Activated T-cell treated with anti-CD3 and anti-CD28 coated beads, Interleukin-2, amount 50 U/mL, for 48 hours (primary cell): Measurements from ENCODE around the gene LCE3B.
"Not testable (repeated sequence)": the region's sequence is repeated elsewhere in the genome, so short reads cannot be mapped to it uniquely, and the experiment has no call there.

Experiments
- DNase-seq, 2 experiments: peaks; one replicate each; pipeline ENCODE4 v3.0.0-alpha.2; 2020

Gene LCE3B, protein sequence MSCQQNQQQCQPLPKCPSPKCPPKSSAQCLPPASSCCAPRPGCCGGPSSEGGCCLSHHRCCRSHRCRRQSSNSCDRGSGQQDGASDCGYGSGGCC

DNA sequence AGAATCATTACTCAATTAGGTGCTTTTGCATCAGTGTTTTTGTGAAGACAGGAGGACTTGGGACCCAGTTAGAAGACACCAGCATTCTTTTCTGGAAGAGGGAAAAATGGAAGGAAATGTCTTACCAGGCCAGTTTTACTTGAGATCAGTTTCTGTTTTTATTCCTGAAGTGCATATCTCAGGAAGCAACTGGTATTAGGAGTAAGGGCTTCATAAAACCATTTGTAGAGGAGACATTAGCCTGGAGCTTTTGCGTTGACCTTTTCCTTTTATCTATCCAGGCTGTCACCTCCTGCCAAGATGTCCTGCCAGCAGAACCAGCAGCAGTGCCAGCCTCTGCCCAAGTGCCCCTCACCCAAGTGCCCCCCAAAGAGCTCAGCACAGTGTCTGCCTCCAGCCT is at the start of gene LCE3B:
TSS of gene LCE3B (plus strand) at position 301 of the 400 bp plus-strand sequence. CDS start at position 301, 0 bp downstream.
- DNase-seq = no peak

DNA sequence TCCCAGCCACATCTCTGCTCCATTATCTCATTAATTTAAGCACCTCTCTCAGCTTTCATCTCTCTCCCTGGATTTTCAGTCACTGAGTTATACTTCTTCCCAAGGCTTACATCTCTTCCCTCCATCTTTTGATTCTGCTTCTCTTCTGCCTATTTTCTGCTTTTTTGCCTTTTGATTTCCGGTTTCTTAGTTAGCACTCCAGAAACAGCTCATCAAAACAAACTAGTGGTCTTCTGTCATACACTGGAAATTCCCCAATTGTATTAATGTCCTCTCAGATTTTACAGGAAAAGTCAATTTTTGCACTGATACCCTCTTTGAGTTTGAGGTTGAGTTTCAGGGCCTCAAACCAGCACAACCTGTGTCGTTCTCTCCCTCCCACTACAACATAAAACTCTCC is 48.5 kb upstream of the LCE3B start:
- DNase-seq = no peak

DNA sequence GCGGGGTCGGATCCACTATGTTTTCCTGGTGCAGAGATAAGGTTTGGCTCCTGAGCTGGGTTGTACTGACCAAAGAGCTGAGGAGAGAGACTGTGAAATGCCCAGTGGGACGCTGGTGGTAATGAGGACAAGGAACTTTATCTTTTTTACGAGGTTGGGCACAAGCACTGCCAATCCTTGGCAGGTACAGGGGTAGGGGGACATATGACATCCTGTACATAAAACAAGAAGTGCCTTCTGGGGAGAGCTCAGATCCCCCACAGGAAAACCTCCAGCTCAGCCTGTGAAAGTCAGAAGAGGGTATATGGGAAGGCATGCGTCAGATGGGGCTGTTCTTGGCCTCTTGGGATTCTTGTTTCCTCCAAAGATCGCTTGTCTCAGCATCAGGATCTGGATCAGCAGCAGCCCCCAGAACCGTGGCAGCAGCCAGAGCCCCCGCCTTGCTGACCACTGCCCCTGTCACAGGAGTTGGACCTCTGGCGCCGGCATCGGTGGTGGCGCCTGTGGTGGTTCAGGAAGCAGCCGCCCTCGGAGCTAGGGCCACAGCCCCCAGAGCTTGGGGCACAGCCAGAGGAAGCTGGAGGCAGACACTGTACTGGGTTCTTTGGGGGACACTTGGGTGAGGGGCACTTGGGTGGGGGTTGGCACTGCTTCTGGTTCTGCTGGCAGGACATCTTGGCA is 47.9 kb upstream of the LCE3B start:
- DNase-seq = no peak

DNA sequence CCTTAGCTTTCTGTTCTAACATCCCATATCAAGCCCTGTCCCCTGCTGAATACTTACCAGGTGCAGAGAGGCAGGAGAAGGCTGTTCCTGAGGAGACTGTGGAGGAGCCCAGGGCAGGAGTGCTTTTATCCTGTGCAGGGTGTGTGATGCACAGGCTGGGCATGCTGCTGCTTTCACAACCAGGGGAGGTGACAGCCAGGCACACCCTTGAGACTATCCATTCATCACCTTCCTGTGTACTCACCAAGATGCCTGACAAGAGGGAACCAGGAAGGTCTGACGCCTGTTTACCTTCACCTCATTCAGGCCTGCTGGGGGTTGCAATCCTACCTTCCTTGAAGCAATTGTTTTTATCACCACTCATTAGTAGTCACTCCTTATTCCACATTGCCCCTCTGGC is 46.9 kb upstream of the LCE3B start, which contains the start of gene LCE3E:
TSS of gene LCE3E (minus strand) at position 100 of the 400 bp plus-strand sequence. CDS start 572 bp downstream, outside the sequence.
- DNase-seq = no peak

DNA sequence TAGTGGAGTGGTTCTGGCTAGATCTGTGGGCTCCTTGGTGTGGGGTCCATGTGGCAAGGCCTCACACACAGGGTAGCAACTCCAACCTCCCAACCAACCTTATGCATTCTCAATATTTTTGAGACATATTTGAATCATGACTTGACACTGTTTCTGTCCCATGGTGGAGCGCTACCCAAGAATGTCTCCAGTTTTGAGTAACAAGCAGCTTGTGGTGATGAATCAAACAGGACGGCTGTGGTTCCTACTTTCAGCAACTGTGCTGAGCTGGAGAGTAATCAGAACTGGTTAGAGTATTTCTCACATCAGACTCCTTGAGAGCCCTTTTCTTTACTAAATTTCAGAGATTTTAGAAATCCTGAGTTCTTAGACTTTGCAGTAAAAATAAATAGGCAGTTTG is 36.4 kb upstream of the LCE3B start:
- DNase-seq = peak in 1 of 2 experiments; percentile 34

DNA sequence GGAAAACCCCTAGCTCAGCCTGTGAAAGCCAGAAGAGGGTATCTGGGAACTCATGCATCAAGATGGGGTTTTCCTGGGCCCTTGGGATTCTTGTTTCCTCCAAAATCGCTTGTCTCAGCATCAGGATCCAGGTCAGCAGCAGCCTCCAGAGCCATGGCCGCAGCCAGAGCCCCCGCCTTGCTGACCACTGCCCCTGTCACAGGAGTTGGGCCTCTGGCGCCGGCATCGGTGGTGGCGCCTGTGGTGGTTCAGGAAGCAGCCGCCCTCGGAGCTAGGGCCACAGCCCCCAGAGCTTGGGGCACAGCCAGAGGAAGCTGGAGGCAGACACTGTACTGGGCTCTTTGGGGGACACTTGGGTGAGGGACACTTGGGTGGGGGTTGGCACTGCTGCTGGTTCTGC is 34.1 kb upstream of the LCE3B start:
- not testable (repeated sequence) for DNase-seq

DNA sequence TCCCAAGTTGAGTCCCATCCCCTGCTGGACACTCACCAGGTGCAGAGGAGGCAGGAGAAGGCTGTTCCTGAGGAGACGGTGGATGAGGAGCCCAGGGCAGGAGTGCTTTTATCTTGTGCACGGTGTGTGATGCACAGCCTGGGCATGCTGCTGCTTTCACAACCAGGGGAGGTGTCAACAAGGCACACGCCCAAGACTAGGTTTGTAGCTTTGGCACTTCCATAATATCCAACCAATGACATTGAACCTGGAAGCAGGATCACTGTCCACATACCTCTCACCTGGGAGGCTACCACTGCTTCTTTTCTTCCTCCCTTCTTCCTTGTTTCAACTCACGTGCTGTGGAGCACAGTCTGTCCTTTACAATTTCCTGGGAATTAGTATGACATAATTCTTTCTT is 33.2 kb upstream of the LCE3B start, which contains the start of gene LCE3D:
TSS of gene LCE3D (minus strand) at position 84 of the 400 bp plus-strand sequence. CDS start 580 bp downstream, outside the sequence.
- no peak for DNase-seq

DNA sequence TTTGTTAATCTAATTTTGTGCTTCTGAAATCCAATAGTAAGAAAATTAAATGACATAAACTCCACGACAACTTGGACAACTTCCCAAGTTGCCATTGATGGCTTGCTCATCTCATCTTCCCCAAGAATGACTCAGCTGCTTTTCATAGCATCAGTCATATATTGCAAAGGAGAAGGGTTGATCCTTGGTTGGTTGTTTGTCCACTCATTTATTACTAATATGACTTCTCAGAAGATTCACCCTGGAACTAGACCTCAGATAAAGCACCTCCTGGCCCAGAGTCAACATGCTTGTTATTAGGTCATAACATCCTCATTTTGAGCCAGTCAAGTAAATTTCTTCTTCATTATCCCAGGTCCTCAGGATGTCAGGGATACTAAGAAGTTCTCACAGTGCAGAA is 31.0 kb upstream of the LCE3B start:
- no peak for DNase-seq

DNA sequence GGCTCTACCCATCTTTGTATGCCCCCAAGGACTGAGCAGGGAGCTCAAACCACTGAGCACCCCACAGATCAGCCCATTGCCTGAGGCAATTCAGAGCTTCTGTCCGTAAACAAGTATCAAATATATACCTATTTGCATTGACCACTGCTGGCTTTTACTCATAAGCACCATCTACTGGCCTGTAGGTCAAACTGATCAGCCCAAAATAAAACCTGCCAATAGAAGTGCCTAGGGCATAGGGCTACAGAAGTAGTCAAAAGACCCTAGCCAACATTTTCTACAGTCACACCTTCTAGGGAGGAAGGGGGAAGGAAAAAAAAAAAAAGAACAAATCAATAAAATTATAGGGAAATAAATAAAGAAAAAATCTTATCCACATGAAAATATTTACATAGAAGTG is 28.0 kb upstream of the LCE3B start:
- no peak for DNase-seq

DNA sequence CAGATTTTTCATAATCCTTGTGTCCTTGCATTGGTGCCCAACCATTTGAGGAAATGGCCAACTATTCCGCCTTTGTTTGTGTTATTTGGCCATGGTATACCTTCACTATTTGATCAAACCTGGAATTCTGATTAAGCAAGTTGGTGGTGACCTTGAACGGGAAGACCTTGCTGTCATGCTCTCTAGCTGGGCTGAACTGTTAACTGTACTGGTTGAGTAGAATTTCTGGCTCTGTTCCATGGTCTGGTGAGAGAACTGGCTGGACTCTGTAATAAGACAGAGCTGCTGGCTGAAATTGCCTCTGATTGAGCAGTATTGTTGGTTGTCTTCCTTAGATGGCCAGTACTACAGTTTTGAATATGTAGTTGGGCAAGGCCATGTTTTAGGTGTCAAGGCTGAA is 16.6 kb upstream of the LCE3B start:
- no peak for DNase-seq

DNA sequence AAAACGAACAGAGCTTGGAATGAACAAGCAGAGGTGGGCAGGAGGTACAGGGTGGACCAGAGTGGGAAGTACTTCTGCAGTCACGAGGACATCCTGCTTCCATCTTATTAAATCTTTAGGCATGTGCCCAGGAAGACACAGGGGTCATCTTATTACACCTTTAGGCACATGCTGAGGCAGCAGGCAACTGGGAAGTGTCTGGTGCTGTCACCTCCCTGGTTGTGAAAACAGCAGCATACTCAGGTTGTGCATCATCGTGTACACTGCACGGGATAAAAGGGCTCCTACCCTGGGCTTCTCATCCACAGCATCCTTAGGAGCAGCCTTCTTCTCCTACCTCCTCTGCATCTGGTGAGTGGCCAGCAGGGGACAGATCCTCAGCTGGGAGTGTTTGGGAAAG is 13.7 kb upstream of the LCE3B start, which contains the start of gene LCE3C:
TSS of gene LCE3C (plus strand) at position 301 of the 400 bp plus-strand sequence. CDS start 498 bp downstream, outside the sequence.
- no peak for DNase-seq

DNA sequence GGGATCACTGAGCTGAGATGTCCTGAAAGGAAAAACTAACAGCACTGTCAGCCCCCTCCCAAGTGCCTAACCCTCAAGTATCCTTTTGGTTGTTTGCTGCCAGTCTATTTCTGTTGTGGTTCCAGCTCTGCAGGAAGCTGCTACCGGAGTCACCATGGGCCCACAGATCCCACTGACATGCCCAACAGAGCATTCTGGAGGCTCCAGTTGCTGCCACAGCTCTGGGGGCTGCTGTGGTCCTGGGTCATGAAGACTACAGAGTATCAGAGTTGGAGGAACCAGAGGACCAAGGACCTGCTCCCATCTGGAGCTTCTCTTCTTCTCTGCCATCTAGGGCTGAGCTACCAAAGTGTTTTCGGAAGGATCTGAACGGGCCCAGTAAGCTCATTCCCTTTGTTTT is 8.4 kb downstream of the LCE3B start:
- no peak for DNase-seq

DNA sequence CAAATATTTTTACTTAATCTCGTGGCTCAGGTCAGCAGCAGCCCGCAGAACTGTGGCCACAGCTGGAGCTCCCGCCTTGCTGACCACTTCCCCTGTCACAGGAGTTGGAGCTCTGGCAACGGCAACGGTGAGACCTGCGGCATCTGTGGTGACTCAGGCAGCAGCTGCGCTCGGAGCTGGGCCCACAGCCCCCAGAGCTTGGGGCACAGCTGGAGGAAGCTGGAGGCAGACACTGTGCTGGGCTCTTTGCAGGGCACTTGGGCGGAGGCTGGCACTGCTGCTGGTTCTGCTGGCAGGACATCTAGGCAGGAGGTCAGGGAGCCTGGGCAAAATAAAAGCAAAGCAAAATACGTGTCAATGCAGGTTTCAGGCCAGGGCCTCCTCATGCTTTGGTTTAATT is 9.2 kb downstream of the LCE3B start, which contains the start of gene LCE3A:
TSS of gene LCE3A (minus strand) at position 301 of the 400 bp plus-strand sequence. CDS start at position 301, 0 bp downstream.
- DNase-seq = peak; percentile 17 to 20

DNA sequence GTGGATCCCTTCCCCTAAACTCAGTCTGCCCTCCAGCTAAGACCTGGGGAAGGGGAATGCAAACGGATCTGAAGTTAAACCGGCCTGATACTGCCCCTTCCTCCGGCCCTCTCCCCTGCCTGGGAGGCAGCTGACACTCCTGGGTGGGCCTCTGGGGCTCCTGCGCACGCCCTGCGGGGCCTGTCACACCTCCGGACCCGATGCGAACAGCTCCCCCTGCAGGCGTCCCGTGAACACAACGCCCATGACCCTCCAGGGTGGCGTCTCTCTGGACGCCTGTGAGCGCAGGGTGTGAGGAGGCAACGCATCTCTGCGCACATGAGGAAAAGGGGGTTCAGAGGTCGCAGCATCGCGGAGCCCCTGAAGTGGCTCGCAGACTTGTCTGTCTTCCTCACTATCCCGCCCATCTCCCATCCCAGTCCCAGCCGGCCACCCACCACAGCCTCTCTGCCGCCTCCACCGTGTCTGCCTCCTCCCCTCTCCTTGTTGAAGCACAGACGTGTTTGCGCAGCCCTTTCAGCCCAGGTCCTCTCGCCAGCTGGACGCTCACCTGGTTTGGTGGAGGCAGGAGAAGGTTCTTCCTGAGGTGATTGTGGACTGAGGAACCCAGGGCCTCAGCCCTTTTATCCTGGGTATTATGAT is 9.7 kb downstream of the LCE3B start:
- peak; percentile 46 to 59 for DNase-seq

DNA sequence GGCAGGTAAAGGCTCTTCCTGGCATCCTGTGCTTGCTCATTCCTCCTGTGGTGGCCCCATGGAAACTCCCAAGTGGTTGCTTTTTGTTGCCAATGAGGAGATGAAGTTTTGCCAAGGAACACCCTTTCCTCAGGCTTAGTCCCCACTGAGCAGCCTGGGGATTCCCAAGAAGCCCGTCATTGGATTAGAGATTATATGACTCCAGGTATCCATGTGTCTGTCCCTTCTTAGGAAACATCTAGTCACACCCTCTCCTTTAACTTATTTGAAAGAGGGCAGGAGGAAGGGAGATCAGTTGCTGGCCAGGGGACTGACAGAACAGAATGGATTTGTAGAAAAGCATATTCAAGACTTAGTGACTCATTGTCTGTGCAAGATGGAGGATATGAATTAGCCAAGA is 13.1 kb downstream of the LCE3B start:
- DNase-seq = no peak

DNA sequence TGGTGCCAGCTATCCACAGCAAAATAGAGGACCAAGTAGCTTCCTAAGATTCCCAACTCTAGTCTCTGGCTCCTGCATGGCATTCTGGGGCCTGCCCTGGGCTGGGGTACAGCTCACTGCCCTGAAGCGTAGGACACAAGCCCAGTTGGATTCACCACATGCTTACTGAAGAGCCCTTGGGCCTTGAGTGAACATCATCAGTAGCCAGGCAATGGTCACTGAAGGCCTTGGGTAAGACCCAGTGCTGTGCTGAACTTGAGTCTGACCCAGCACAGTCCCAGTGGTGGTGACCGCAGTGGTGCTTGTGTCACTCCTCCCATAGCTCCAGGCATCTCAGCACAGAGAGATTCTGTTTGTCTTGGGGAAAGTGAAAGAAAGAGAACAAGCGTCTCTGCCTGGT is 17.0 kb downstream of the LCE3B start:
- no peak for DNase-seq

DNA sequence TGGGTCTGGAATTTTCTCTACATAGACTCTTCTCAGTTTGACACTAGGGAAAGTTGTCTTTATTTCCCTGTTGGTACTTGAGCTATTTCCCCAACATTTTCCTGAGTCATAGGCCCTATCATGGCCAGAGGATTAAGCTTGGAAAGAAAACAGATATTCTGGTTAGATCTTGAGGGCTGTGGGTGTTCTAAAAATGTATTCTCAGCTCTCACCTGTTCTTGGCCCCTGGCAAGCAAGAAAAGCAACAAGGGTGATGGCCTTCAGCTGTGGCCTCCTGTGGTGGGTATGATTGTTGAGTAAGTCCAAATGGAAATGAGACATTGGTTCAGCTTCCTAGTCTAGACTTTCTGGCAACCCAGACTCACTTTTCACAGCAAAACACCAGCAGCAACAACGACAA is 26.7 kb downstream of the LCE3B start:
- DNase-seq = no peak

DNA sequence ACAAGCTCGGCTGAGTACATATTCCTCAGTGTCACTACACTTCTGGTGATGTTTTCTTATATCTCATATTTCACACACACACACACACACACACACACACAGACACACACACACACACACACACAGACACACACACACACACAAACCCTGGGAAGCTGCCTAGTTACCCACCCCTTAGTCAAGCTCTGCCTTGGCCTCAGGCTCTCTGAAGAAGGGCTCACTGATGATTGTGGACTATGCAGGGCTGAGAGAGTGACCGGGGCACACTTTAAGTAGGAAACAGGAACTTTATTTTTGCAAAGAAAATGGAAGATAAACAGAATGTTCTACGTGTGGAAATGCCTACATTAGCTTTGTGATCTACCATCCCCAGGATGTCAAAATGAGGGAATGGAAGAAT is 30.3 kb downstream of the LCE3B start:
- DNase-seq = no peak

DNA sequence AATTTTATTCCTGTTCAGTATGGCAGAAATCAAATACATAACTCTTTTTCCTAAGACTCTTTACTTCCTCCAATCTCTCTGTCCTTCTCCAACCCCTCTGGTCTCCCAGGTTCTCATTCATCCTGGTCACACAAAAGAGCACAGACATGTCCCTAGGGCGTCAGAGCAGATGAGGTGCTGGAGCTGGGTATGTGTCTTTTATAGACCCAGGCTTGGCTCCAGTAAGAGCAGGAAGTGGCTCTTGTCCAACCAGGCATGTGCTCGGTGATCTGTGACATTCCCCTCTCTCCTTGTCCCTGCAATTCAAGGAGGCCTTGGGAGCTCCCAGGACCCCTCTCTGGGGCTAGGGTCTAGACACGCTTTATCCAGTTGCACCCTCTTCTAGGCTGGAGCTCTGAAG is 31.5 kb downstream of the LCE3B start:
- DNase-seq = no peak

DNA sequence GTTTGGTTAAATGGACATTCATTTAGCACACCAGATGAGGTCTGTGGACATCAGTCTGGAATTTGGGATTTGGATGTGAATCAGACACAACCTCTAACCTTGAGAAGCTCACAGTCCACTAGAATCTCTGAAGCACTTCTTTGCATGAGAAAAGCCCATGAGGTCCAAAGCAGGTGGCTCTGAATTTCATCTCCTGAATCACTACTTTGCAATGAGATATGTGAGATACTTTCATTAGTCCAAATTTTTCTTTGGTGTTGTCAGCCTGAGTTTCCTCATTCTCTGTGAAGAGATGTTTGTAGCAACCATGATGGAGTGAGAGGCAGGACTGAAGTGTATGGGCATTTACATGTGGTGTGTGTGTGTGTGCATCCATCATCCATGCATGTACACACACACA is 33.0 kb downstream of the LCE3B start:
- no peak for DNase-seq

DNA sequence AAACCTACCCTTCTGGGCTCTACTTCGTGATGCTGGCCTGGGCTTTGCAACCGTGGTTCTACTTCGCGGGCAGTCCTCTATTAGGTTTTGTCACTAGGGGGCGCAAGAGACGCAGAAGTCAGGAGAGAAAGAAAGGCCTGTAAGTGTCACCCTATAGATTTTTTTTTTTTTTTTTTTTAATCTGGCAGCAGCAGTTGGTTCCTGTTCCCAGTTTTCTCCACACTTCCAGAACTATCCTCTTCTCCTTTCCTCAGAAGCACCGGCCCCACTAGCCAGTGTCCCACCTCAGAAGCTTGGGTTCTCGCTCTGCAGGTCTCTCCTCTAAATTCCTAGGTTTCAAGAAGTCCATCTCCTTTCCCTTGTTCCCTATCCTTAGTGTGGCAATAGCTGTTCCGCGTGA is 40.5 kb downstream of the LCE3B start:
- DNase-seq = peak; percentile 63 to 67

DNA sequence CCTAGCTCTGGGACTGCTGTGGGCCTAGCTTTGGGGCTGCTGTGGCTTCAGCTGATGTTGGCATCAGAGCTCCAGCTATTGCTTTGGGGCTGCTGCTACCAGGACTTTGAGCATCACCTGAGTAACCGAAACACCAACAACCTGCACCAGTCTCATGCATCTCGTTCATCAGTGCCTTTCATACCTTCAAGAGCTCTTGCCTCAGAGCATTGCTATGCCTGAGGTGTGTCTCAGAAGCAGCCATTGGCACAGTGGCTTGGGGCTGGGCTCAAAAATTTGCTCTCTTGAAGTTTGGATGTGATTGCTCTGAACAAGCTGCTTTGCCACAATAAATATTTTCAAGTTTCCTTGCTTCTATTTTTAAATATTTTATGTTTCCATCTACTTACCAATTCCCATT is 42.8 kb downstream of the LCE3B start:
- DNase-seq = no peak

DNA sequence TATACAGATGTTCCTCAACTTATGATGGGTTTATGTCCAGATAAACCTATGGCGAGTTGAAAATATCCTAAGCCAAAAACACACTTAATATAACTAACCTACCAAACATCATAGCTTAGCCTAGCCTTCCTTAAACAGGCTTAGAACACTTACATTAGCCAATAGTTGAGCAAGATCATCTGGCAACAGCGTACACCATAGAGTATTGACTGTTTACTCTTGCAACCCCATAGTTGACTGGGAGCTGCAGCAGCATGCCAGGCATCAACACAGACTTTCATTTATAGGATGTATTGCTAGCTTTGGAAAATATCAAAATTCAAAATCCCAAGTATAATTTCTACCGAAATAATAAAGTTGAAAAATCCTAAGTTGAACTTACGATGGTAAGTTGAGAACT is 44.1 kb downstream of the LCE3B start:
- no peak for DNase-seq

DNA sequence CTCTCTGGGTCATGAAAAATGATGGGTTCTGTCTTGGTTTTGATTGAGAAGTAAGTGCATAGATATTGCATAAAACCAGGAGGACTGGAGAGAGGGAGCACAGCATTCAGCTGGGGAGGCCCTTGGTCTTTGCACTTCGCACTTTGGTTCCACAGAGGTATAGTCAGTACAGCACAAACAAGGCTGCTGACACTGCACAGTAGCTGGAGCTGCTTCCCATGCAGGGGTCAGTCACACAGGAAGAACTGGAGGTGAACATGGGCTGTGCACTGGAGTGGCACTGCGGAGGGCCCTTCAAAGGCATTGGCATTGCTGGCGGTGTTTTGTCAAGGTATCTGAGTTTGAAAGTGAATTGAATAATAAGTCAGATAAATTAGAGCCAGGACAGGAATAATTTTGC is 45.0 kb downstream of the LCE3B start:
- DNase-seq = no peak
